NCI-H446 (cell line): ENCODE results near the gene SLC39A13.

ENCODE experiments used
- DNase-seq, 2 experiments: peaks; one replicate each; lab custom pipeline; 2025; lab: John Stamatoyannopoulos, UW

Gene SLC39A13

DNA sequence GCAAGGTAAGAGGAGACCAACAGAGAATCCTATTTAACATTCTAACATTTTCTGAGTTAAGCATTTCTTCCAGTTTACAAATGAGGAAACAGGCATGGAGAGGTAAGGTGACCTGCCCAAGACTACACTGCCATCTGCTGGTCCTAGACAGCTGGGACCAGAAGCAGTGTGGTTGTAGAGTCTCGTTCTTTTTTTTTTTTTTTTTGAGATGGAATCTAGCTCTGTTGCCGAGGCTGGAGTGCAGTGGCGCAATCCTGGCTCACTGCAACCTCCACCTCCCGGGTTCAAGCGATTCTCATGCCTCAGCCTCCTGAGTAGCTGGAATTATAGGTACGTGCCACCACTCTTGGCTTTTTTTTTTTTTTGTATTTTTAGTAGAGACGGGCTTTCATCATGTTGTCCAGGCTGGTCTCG, 45.9 kb downstream of the SLC39A13 start:
- peak; percentile 79 to 88 for DNase-seq

DNA sequence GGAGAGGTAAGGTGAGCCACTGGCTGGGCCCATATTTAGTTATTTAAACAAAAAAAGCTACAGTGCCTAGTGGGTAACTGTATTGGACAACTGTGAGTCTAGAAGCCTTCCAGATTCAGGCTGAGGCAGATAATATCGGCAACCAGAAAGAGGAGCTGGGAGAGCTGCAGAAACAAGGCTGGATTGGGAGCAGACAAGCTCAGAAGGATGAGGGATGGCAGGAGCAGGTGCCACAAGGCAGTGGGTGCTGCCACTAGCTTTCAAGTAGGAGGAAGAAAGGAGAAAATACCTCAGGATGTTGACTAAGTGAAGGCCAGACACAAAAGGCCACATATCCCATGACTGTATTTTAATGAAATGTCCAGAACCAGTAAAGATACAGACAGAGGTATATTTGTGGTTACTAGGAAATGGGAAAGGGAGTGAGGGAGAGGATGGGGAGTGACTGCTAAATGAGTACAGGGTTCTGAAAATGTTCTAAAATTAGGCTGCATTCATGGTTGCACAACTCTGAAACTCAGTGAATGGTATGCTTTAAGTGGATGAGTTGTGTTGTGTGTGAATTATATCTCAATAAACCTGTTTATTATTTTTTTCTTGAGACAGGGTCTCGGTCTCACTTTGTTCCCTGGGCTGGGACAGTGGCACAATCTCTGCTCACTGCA, 52.3 kb downstream of the SLC39A13 start:
- DNase-seq, result no peak

DNA sequence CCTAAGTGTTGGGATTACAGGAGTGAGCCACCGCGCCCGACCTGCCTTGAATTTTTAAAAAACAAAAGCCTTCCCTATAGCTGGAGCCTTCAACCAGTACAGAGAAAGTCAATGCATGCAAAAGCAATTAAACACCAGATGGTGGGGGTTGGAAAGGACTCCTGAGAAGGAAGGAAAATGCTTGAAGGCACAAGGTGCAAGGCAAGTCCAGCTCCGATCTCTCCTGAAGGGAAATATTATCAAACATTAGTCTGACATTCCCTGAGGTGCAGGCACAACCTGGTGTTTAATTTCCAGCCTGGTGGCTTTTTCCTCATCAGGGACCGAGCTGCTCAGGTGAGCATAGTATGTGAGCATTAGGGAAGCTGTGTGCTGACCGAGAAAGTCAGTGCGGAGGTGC, 53.5 kb downstream of the SLC39A13 start:
- no peak for DNase-seq

DNA sequence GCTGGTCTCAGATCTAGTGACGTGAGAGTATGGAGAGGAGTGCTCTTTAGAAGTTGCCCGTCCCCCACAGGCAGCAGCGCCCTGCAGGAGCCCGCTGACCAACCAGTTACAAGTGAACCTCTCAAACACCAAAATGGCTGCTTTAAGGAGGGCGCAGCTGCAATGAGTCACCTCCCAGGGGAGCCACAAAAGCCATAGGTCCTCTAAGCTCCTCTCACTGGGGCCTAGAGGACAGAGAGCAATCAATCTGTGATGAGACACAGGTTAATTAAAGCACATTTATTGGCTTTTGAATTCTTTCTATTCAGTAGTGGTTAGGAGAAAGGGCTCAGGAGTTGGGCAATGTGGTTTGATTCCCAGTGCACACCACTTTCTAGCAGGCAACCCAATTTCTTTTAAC, 56.1 kb downstream of the SLC39A13 start:
- no peak for DNase-seq
